ENCODE measurements around the gene PABPN1.

GRCh38 chr14:23297096-23297495 is 24.2 kb upstream of the PABPN1 start:
- TF ChIP-seq TEAD4 (IDR thresholded peaks at IDR 0.05) (no peak), MAX (IDR thresholded peaks at IDR 0.05) (no peak), REST (IDR thresholded peaks at IDR 0.05; ENCODE audit: low read depth) (no peak), EGR1 (IDR thresholded peaks at IDR 0.05) (no peak), CREB1 (IDR thresholded peaks at IDR 0.05; ENCODE audit: low read depth) (no peak), EP300 (IDR thresholded peaks at IDR 0.05; ENCODE audit: borderline replicate concordance) (no peak), ZBTB7A (IDR thresholded peaks at IDR 0.05; ENCODE audit: low read depth) (no peak)

Data from Ishikawa (cell line).